Cerebellar cortex (tissue), 1 donor: ENCODE data around the gene CCDC70.

Source experiments
- DNase-seq: peaks from one replicate; pipeline ENCODE4 v3.0.0-alpha.2; 2015; ENCODE audit warnings: low spot score

The CCDC70 gene

GRCh38 chr13:51858433-51859247 is 3.1 kb upstream of the CCDC70 start:
- no peak for DNase-seq

DNA sequence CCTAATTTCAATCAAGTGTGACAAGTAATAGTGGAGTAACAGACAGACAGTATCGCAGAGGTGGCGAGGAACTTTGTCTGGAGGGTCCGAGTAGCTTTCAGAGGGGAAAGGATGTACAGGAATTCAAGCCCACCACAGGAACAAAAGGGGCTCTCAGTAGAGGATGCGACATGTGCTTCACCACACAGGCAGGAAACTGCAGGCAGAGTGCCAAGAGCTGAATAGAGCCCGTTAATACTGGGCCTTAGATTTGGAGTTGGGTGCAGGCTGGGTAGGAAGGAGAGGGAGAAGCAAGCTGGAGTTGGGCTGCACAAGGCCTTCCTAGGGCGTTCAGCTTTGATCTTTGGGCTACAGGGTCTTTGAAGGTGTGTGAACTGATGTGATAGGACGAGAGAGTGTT is 1.2 kb downstream of the CCDC70 start:
- no peak for DNase-seq

DNA sequence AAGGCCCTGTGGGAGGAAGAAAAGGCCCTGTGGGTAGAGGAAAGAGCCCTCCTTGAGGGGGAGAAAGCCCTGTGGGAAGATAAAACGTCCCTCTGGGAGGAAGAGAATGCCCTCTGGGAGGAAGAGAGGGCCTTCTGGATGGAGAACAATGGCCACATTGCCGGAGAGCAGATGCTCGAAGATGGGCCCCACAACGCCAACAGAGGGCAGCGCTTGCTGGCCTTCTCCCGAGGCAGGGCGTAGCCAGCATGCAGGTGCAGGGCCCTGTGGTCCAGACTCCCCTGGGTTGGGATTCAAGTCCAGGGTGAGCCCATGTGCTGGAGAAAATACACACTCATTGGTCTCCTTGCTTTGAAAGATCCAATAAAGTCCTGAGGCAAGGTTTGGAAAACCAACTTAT is 4.1 kb downstream of the CCDC70 start:
- DNase-seq, result no peak

DNA sequence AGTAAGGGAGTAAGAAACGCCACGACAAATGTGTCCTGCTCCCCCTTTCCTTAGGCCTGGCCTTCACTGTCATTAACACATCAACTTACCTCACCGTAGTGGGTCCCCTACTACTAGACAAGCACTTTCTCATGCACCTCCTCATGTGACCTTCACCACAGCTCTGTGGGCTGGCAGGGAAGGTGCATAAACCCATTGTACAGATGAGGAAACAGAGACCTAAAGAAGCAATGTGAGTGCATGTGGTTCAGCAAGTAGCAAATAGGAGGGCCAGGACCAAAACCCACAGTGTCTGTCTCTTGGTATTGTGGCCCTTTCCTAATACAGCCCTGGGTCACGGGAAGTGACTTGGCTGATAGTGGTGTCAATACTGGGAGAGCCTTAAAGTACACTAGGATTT is 5.3 kb downstream of the CCDC70 start:
- no peak for DNase-seq

GRCh38 chr13:51869916-51870315 is 8.1 kb downstream of the CCDC70 start:
- no peak for DNase-seq

DNA sequence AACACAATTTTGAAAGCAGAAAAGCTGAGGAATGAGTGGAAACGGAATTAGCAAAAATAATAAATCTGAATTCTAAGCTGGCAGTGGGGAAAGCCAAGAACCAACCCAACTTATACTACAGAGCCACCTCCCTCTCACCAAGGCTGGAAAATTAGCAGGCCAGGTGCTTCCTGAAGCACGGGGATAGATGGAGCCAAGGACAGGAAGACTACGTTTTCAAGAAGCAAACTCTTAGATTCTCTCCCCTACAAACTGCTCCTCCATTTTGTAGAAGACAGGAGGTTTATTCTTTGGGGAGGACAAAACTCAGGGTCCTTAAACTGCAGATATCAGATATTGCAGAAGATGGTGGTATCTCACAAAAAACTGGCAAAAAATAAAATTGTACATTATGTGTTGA is 8.8 kb downstream of the CCDC70 start:
- no peak for DNase-seq

- DNase-seq, result no peak
Measured at GRCh38 chr13:51873117-51873798, 11.5 kb downstream of the CCDC70 start.

GRCh38 chr13:51873837-51874236 is 12.1 kb downstream of the CCDC70 start:
- no peak for DNase-seq

DNA sequence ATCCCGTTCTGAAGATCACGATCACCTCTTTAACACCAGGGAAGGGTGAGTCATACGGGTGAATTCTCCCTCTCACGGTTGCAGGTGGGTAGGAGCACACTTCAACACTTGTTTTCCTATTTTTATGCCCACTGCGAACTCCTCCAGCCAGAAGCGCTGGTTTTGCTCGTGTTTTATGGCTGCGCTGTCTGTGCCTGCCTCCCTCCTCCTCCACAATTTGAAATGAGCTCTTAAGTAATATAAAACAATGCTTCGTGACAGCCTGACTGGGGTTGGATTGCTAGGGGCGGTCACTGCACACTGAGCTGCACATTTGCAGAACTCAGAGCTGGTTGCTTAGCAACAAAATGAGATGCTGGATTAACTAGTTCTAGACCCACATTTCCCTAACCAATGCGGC is 12.9 kb downstream of the CCDC70 start:
- DNase-seq, result no peak

- DNase-seq, result no peak
Measured at GRCh38 chr13:51879133-51879532, 17.4 kb downstream of the CCDC70 start.

GRCh38 chr13:51881296-51881695 is 19.5 kb downstream of the CCDC70 start:
- DNase-seq, result no peak

DNA sequence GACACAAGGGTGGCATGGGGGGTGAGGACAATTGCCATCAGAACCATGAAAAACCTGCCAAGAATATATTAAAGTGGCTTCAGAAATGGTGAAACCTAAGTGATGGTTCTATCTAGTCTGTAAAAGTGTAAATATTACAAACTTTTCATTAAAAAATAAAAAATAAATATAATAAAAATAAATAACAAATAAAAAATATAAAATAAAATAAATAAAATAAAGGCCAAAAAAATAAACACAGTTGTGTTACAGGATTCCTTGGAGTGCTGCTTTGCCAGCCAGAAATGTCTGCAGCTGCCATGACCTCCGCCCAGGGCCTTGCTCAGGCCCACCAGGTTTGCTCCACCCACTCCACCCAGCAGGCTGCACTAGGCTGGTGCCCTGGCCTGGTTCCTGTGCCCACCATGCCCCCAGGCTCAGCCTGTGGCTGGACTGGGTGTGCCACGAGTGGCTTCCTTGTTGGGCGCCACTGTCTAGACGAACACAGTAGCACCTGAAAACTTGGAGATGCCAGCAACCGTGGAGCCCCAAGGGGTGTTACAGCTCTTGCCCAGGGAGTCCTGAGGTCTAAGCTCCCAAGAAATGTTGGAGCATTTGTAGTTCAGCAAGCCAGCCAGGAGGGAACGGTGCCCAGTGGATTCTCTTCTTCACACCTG is 20.9 kb downstream of the CCDC70 start:
- no peak for DNase-seq

DNA sequence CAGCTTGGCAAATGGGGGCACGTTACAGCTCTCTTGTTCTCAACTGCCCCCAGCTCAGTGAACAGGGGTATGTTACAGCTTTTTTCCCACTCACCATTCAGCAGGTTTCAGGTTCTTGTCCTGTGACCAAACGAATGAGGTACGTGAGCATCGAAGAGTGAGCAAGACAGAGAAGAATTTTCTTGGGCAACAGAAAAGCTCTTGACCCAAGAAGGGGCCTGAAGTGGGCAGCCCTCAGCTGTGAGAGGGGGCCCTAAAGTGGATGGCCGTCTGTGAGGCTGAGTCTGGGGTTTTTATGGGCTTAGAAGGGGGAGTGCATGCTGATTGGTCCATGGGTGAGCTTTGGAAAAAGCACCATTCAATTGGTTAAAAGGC is 21.4 kb downstream of the CCDC70 start:
- no peak for DNase-seq

- no peak for DNase-seq
Measured at GRCh38 chr13:51885651-51886050, 23.9 kb downstream of the CCDC70 start.

DNA sequence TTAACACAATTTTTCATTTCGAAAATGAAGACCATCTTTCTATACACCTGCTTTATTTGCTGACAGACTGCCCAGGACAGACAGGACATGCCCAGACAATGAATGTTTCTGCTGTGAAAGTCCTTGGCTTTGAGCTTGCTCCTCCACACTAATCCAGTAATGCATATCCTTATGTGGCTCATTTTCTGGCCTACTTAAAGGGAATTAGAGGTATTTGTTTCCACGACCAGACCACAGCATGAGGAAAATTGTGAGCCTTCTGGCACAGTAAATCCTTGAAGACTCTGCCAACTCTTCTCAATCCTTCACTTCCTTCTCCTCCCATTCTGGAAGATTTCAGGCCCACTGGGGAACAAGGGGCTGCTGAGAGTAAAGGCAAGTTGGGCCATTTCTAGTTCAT is 25.7 kb downstream of the CCDC70 start:
- DNase-seq, result peak; percentile 20

DNA sequence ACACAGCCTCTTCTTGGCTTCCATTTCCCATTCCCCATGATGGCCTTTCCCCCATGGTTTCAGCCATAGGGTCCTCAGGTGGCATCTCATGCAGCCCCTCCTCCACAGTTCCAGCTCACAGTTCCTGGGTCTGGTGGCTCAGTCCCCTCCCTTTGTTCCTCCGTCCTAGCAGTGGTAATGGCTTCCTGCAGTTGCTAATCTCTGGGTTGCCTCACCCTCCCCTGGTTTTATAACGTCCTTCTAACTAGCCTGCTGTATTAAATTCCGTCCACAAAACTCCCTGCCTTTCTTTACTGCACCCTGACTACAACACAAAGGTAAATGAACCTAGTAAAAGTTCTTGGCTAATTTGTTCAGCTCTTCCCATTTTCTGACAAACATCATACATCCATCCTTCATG is 30.9 kb downstream of the CCDC70 start:
- no peak for DNase-seq

- DNase-seq, result no peak
Measured at GRCh38 chr13:51894239-51894638, 32.5 kb downstream of the CCDC70 start.

DNA sequence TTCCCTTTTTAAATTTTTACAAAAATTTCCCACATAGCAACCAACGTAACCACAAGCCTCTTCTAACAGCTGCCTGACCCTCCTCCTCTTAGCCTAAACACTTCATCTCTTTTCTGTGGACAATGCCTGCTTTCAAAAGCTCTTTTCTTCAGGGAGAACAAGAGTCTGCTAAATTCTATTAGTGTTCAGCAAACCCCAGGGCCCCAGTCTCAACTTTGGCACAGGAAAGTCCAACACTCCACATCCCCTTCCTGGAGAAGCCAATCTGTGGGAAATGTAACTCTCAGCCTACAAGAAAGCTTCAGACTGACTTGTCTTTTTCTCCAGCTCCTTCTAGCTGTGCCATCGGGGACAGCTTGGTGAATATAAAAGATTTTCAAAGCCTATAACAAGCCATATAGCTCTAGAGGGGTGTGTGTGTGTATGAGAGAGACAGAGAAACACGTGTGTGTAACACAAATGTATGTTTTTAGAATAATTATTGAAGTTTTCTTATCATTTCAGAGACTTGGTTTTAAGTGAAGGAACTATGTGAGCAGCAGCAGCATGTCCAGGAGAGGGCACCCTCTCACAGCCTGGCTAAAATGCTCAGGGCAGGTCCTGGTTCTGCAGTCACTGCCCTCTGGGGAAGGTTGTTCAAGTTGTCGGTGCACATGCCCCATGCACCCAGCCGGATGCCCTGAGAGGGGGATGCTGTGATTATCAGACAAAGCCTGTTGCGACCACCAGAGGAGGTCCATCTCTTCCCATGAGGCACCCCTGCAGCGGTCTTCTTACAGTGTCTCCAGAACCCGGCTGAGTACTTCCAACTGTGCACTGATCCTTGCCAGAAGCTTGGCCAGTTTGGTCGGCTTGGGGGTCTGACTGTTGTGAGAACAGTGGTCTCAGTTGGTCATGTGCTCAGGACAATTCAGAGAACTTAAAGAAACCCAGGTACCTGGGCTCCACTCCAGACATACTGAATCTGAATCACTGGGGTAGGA is 34.4 kb downstream of the CCDC70 start:
- peak; percentile 57 for DNase-seq

DNA sequence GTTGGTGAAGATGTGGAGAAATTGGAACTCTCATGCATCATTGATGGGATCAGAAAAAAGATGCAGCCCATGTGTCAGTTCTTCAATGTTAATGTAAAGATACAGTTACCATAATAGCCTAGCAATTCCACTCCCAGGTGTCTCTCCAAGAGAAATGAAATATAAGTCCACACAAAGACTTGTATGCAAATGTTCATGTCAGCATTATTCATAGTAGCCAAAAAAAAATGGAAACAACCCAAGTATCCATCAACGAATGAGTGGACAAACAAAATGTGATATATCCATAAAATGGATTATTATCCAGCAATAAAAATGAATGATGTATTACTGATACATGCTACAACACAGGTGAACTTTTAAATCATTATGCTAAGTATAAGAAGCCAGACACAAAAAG is 38.7 kb downstream of the CCDC70 start:
- DNase-seq, result no peak

DNA sequence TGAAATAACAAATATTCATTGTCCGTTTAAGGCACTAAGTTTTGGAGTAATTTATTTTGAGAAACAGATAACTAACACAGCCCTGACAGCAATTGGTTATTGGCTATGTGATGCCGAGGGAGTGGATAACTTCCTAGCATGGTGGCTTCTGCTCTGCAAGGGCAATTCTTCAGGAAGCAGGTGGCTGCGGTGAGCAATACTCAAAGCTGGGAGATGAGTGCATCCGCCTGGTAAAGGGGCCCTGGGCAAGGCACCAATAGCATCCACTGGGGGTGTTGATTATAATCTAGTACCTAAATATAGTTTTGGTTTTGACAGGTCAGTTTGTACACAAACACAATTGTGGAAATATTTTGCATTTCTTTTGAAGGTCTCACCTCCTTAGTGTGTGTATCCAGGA is 41.0 kb downstream of the CCDC70 start:
- DNase-seq, result no peak

GRCh38 chr13:51905787-51906186 is 44.0 kb downstream of the CCDC70 start:
- DNase-seq, result no peak

DNA sequence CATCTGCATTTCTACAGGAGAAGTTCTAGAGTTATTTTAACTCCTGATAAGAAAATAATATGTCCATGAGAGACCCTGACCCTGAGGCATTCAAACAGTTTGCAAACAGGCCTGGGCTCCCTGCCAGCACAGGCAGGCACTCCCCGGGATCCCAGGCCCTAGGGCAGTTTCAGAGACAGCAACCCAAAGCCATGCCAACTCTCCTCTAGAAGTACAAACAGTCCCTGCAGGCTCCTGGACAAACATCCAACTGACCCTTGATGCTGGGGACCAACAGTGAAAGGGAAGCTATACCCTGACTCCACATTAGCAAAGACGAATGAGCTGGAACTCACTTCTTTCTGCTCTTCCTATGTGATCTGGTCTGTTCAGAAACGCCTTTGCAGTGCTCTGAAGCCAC is 44.8 kb downstream of the CCDC70 start:
- no peak for DNase-seq
